Activated CD4-positive, alpha-beta T cell treated with anti-CD3 and anti-CD28 coated beads, Interleukin-2, amount 10 ng/mL, durations not matched to agents 7 days and 5 days (primary cell): ENCODE measurements around the gene IRF2. TPM values are rescaled to one million over a fixed set of nuclear protein-coding genes. Genes with fewer than 3 reads are reported as not detected.
A peak's percentile ranks its signal among the peaks of the same experiment; 100 is the strongest.

ENCODE experiments used
- CTCF ChIA-PET: fragments of 350-600 bp; sonication (Branson Sonifier 250); formaldehyde crosslinking; loops from one replicate; lab custom pipeline; 2021; ENCODE audit warnings: antibody characterized with exemption; lab: Charles Lee
- POLR2A ChIA-PET: fragments of 350-600 bp; sonication (Branson Sonifier 250); formaldehyde crosslinking; loops from one replicate; lab custom pipeline; 2021; ENCODE audit warnings: antibody characterized with exemption; lab: Charles Lee
- DNase-seq: peaks from one replicate; pipeline ENCODE4 v3.0.0-alpha.2; 2020
- H3K27ac Mint-ChIP-seq: one replicate; pipeline ENCODE4 v1.8.0; 2021; ENCODE audit warnings: mild to moderate bottlenecking, moderate library complexity, mixed read lengths
- H3K27me3 Mint-ChIP-seq: one replicate; pipeline ENCODE4 v1.8.0; 2021; ENCODE audit warnings: mixed read lengths
- H3K36me3 Mint-ChIP-seq: one replicate; pipeline ENCODE4 v1.8.0; 2021; ENCODE audit warnings: low read depth, mixed read lengths
- H3K4me1 Mint-ChIP-seq: one replicate; pipeline ENCODE4 v1.8.0; 2021; ENCODE audit warnings: mixed read lengths
- H3K4me3 Mint-ChIP-seq: one replicate; pipeline ENCODE4 v1.8.0; 2021; ENCODE audit warnings: mild to moderate bottlenecking, moderate library complexity, mixed read lengths
- H3K9me3 Mint-ChIP-seq: one replicate; pipeline ENCODE4 v1.8.0; 2021; ENCODE audit warnings: mixed read lengths
- total RNA-seq, 2 experiments: library from RNA; stranded (reverse); gene quantifications; one replicate each; pipeline ENCODE4 v1.2.3, GENCODE V29; 2021

Gene IRF2
- total RNA-seq, 2 experiments from 2014 or later: 82.1 to 84.3 TPM

DNA sequence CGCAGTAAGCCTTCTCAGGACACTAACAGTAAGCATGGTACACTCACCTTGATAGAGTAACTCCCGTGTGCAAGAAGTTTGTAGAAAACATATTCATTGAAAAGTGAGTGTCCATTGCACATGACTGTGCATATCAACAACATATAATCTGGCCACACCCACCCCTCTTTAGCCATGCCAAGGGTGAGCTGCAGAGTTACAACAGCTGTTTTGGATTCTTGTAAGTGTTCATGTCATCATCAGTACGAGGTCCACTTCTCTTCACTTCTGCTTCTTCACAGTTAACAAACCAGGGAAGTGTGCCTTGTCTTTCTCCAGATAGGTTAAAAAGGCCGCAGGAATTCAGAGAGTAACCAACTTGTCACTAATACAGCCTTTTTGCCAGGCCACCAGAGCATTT, 116.6 kb downstream of the IRF2 start:
- DNase-seq: no peak
- Mint-ChIP-seq H3K9me3 (no peaks in the 10 kb centered on the region), H3K27ac (no peak overlapping the region), H3K36me3 (no peaks in the 10 kb centered on the region), H3K27me3 (no peaks in the 10 kb centered on the region), H3K4me3 (no peak overlapping the region), H3K4me1 (peaks cover 14% of the 10 kb centered on the region)
- CTCF ChIA-PET: interaction anchor here (0.6 to 1.8 kb wide), 4 partner anchors 10 to 29 kb away, joined by 3 to 4 read pairs (median 4); no protein-coding TSS in a partner anchor
- POLR2A ChIA-PET: no interaction called here

GRCh38 chr4:184357165-184357564, 117.2 kb downstream of the IRF2 start:
- CTCF ChIA-PET: interaction anchor here (0.6 to 1.8 kb wide), 4 partner anchors 10 to 1562 kb away, joined by 3 to 4 read pairs (median 4); no protein-coding TSS in a partner anchor
- Mint-ChIP-seq H3K36me3 (no peaks in the 10 kb centered on the region), H3K27me3 (no peaks in the 10 kb centered on the region), H3K9me3 (no peaks in the 10 kb centered on the region), H3K4me1 (peaks cover 14% of the 10 kb centered on the region), H3K27ac (no peak overlapping the region), H3K4me3 (no peak overlapping the region)
- POLR2A ChIA-PET: no interaction called here
- no peak for DNase-seq

DNA sequence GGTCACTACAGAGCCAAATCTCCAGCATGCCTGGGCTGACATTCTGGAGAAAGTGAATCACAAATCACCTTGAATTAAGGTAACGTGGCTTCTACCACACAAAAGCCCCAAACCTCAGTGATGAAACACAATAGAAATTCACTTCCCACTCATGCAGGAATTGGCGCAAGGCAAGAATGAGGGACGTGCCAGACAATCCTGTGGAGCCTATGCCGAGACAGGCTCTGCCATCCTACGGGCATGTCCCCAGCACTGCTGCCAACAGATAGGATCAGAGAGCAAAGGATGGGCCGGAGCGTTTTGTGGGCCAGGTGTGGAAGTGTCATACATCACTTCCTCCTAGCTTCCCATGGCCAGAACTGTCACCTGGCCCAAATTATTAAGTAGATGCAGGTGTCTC, 118.0 kb downstream of the IRF2 start:
- Mint-ChIP-seq H3K27ac (no peak overlapping the region), H3K9me3 (peaks cover under 1% of the 10 kb centered on the region), H3K27me3 (no peaks in the 10 kb centered on the region), H3K36me3 (no peaks in the 10 kb centered on the region), H3K4me3 (no peak overlapping the region), H3K4me1 (peaks cover 14% of the 10 kb centered on the region)
- ChIA-PET POLR2A (no interaction called here), CTCF (interaction anchor here (0.6 to 1.0 kb wide), 2 partner anchors 10 to 1561 kb away, joined by 3 read pairs; no protein-coding TSS in a partner anchor)
- DNase-seq: no peak

DNA sequence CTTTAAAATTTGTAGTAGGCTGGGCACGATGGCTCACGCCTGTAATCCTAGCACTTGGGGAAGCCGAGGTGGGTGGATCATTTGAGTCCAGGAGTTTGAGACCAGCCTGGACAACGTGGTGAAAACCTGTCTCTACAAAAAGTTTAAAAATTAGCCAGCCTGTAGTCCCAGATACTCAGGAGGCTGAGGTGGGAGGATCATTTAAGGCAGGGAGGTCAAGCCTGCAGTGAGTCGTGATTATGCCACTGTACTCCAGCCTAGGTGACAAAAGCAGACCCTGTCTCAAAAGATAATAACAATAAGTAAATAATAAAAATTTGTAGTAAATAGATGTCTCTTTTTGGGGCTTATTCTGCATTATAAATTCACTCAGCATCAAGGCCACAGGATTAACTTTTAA, 118.5 kb downstream of the IRF2 start:
- ChIA-PET CTCF (interaction anchor here (1.0 kb wide), 1 partner anchor 11 kb away, joined by 3 read pairs; no protein-coding TSS in a partner anchor), POLR2A (no interaction called here)
- Mint-ChIP-seq H3K27me3 (no peaks in the 10 kb centered on the region), H3K27ac (no peak overlapping the region), H3K9me3 (peaks cover 5% of the 10 kb centered on the region), H3K36me3 (no peaks in the 10 kb centered on the region), H3K4me1 (peaks cover 14% of the 10 kb centered on the region), H3K4me3 (no peak overlapping the region)
- no peak for DNase-seq

DNA sequence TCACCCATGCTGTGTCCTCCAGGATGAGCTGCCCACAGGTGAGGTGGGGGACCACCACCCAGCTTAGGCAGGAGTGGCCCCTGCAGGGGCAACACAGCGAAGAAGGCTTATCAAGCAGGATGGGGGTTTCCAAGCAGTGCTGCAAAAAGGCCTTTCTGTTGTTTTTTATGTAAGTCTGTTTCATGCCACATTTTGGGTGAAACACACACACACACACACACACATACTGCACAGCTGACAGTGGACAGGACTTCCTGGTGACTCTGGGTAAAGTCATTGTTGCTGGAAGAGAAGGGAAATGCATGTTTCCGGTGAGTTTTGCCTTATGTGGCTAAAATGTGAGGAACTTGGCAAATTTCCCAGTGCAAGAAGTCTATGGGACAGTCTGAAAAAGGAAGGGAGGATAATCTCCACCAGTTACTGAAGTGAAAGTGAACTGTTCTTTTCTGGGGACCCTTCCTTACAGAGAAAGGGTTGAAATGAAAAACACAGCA, 119.2 kb downstream of the IRF2 start:
- POLR2A ChIA-PET: interaction anchor here (0.6 kb wide), 1 partner anchor 66 kb away, joined by 3 read pairs; no protein-coding TSS in a partner anchor
- Mint-ChIP-seq H3K9me3 (peaks cover 6% of the 10 kb centered on the region), H3K36me3 (no peaks in the 10 kb centered on the region), H3K27ac (peak overlapping the region; percentile 60), H3K4me1 (peaks cover 14% of the 10 kb centered on the region), H3K4me3 (no peak overlapping the region), H3K27me3 (no peaks in the 10 kb centered on the region)
- CTCF ChIA-PET: interaction anchor here (0.6 to 0.7 kb wide), 3 partner anchors 18 to 242 kb away, joined by 4 to 5 read pairs (median 4); no protein-coding TSS in a partner anchor
- DNase-seq: peak; percentile 38

GRCh38 chr4:184352891-184353290, 121.5 kb downstream of the IRF2 start:
- CTCF ChIA-PET: interaction anchor here (0.9 to 1.8 kb wide), 4 partner anchors 9 to 89 kb away, joined by 3 to 4 read pairs (median 4); no protein-coding TSS in a partner anchor
- H3K4me3 Mint-ChIP-seq: no peak overlapping the region
- H3K27ac Mint-ChIP-seq: no peak overlapping the region
- no peak for DNase-seq
- no peaks in the 10 kb centered on the region for H3K27me3 Mint-ChIP-seq
- no peaks in the 10 kb centered on the region for H3K36me3 Mint-ChIP-seq
- peaks cover 14% of the 10 kb centered on the region for H3K4me1 Mint-ChIP-seq
- H3K9me3 Mint-ChIP-seq: peaks cover 6% of the 10 kb centered on the region
- POLR2A ChIA-PET: interaction anchor here (0.7 kb wide), 1 partner anchor 23 kb away, joined by 6 read pairs; no protein-coding TSS in a partner anchor

DNA sequence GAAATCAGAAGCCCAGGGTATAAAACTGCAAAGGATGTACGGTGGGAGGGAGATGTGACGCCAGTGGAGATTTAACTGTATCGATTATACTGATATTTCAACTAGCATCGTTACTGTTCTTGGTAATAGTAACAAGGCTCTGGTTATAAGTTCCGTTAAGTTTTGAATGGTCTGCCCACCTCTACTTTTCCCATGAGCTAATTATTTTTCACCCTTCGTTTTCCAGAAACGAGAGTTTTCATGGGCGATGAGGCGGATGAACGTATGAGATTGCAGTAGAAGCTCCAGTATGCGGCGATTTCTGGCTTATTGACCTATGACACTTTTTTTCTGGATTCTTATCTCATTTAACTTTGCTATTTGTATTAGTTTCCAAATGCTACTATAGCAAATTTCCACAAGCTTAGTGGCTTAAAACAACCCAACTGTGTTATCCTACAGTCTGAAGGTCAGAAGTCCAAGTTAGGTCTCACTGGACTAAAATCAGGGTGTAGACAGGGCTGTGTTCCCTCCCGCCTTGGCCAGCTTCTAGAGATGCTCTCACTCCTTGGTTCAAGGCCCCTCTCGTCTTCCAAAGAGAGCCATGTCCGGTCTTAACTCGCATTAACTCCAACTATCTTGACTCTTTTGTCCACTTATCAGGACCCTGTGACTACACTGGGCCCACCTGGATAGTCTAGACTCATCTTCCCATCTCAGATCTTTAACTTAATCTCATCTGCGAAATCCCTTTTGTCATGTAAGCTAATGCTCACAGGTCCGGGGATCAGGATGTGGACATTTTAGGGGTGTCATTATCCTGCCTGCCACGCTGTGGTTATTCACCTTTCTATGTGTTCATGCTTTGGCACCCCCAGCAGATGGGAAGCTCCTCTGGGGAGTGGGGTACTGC, 122.5 kb downstream of the IRF2 start:
- Mint-ChIP-seq H3K27ac (no peak overlapping the region), H3K36me3 (no peaks in the 10 kb centered on the region), H3K27me3 (no peaks in the 10 kb centered on the region), H3K4me1 (peaks cover 16% of the 10 kb centered on the region), H3K4me3 (no peak overlapping the region), H3K9me3 (peaks cover 6% of the 10 kb centered on the region)
- POLR2A ChIA-PET: no interaction called here
- CTCF ChIA-PET: interaction anchor here (1.0 to 1.8 kb wide), 4 partner anchors 8 to 40 kb away, joined by 3 to 4 read pairs (median 4); no protein-coding TSS in a partner anchor
- no peak for DNase-seq

DNA sequence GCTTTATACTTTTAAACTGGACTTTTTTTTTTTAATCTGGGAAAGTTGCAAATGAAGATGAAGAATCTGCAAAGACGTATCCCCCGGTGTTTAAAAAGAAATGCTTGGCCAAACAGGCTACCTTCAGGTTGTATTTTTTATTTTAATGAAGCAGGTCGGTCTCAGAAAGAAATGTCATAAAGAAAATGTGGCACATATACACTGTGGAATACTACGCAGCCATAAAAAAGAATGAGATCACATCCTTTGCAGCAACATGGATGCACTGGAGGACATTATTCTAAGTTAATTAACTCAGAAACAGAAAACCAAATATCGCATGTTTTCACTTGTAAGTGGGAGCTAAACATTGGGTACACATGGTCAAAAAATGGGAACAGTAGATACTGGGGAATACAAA, 123.4 kb downstream of the IRF2 start:
- Mint-ChIP-seq H3K27me3 (no peaks in the 10 kb centered on the region), H3K4me3 (no peak overlapping the region), H3K9me3 (peaks cover 6% of the 10 kb centered on the region), H3K36me3 (no peaks in the 10 kb centered on the region), H3K27ac (no peak overlapping the region), H3K4me1 (peaks cover 14% of the 10 kb centered on the region)
- ChIA-PET POLR2A (no interaction called here), CTCF (interaction anchor here (1.6 to 1.8 kb wide), 3 partner anchors 8 to 41 kb away, joined by 3 to 4 read pairs (median 4); no protein-coding TSS in a partner anchor)
- DNase-seq: no peak

- Mint-ChIP-seq H3K9me3 (peaks cover 6% of the 10 kb centered on the region), H3K27me3 (no peaks in the 10 kb centered on the region), H3K27ac (no peak overlapping the region), H3K4me3 (no peak overlapping the region), H3K36me3 (no peaks in the 10 kb centered on the region), H3K4me1 (peaks cover 11% of the 10 kb centered on the region)
- no peak for DNase-seq
- ChIA-PET POLR2A (no interaction called here), CTCF (interaction anchor here (1.7 kb wide), 1 partner anchor 10 kb away, joined by 4 read pairs; no protein-coding TSS in a partner anchor)
These were observed 124.0 kb downstream of the IRF2 start for GRCh38 chr4:184350213-184350817.

- no peaks in the 10 kb centered on the region for H3K36me3 Mint-ChIP-seq
- no peaks in the 10 kb centered on the region for H3K27me3 Mint-ChIP-seq
- ChIA-PET CTCF (interaction anchor here (0.7 to 3.1 kb wide), 3 partner anchors 11 to 93 kb away, joined by 4 to 12 read pairs (median 4); no protein-coding TSS in a partner anchor), POLR2A (no interaction called here)
- H3K27ac Mint-ChIP-seq: no peak overlapping the region
- H3K4me3 Mint-ChIP-seq: no peak overlapping the region
- peaks cover 6% of the 10 kb centered on the region for H3K9me3 Mint-ChIP-seq
- no peak for DNase-seq
- peaks cover 7% of the 10 kb centered on the region for H3K4me1 Mint-ChIP-seq
These were observed 124.9 kb downstream of the IRF2 start for GRCh38 chr4:184349283-184350039.

DNA sequence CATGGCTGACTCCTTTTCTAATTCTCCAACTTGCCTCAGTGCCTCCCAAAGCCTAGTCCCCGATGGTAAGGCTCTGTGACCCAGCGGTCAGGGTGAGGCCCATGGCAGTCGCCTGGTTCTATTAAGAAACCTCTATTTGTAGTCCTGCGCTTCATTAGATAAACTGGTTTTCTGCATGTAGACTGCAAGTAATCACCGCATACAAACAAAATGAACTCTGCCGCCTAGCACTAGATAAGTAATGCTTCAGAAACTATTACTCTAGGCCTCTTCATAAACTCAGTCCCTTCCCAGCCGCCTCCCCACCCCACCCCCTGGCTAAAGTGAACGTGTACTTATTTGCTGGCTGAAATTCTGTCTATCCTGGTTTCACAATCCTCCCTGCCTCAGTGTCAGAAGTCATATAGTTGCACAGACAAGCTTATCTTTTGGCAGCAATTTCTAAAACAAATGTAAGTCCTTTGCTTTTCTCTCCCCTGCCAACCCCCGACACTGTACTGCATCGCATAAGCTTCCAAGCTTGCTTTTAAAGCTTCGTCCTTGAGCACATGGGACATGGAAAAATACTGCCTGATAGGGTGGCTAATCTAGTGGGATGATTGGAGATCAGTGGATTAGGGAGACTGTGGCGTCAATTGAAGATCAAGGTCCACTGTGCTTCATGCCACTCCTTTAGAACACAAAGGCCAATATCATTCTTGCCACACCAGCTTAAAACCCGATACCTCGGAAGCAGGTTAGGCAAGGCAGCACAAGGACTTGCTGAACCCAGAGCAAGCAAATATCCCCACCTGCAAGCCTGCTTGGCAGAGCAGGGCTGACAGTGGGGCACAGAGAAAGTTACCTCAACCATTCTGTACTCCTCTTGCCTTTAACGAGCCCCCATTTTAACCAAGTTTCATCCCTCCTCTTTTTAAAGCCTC, 125.8 kb downstream of the IRF2 start:
- ChIA-PET CTCF (interaction anchor here (3.1 kb wide), 1 partner anchor 11 kb away, joined by 12 read pairs; no protein-coding TSS in a partner anchor), POLR2A (no interaction called here)
- H3K4me3 Mint-ChIP-seq: no peak overlapping the region
- H3K27ac Mint-ChIP-seq: no peak overlapping the region
- H3K27me3 Mint-ChIP-seq: no peaks in the 10 kb centered on the region
- peaks cover 13% of the 10 kb centered on the region for H3K4me1 Mint-ChIP-seq
- H3K36me3 Mint-ChIP-seq: no peaks in the 10 kb centered on the region
- peaks cover 6% of the 10 kb centered on the region for H3K9me3 Mint-ChIP-seq
- no peak for DNase-seq
